Psoas muscle (tissue), 8 donors: ENCODE results near the gene ZNF302. TPM values are rescaled to one million over a fixed set of nuclear protein-coding genes. Genes with fewer than 3 reads are reported as not detected.

Experiments
- ATAC-seq, 4 donors: fragments of 200-7000 bp; cut with Tn5 transposase; one replicate each; pipeline ENCODE4 v1.9.1; 2020; ENCODE audit warnings: moderate library complexity in 3 of 4, mild to moderate bottlenecking in 2 of 4
- DNase-seq, 2 donors: peaks; one replicate each; pipeline ENCODE4 v3.0.0-alpha.2; 2020
- H3K27ac ChIP-seq: fragments of 200-600 bp; one replicate; pipeline ENCODE4 v1.8.0; 2022
- H3K27me3 ChIP-seq, 3 donors: fragments of 200-600 bp in 1 of 3; one replicate each; pipeline versions ENCODE4 v1.6.1 to v1.8.0; 2013 to 2022; ENCODE audit warnings: low read length in 2 of 3, mild to moderate bottlenecking in 2 of 3, moderate library complexity in 1 of 3; ENCODE audit not compliant: insufficient read depth in 3 of 3
- H3K36me3 ChIP-seq, 2 donors: fragments of 200-600 bp in 1 of 2; one replicate each; pipeline versions ENCODE4 v1.6.1 to v1.8.0; 2013 to 2022; ENCODE audit warnings: low read depth in 1 of 2, mild to moderate bottlenecking in 1 of 2, moderate library complexity in 1 of 2; ENCODE audit not compliant: insufficient read depth in 1 of 2
- H3K4me1 ChIP-seq: fragments of 200-600 bp; one replicate; pipeline ENCODE4 v1.8.0; 2022
- H3K4me3 ChIP-seq: fragments of 200-600 bp; one replicate; pipeline ENCODE4 v1.8.0; 2022; ENCODE audit warnings: mild to moderate bottlenecking
- H3K9me3 ChIP-seq: fragments of 200-600 bp; one replicate; pipeline ENCODE4 v1.8.0; 2022
- WGBS, 3 donors: extraction: QIAGEN DNeasy Blood & Tissue Kit; methylation state at CpG; one replicate each; pipeline versions ENCODE4 v1.1.6 to v1.1.7; 2013; 5-methylcytosine and 5-hydroxymethylcytosine counted together
- intact Hi-C, 2 donors: fragments of 100-400 bp; cut with DNase I; formaldehyde crosslinking; loops; one replicate each; pipeline versions ENCODE4 v1.11.0 to v1.14.2; 2022
- polyA plus RNA-seq, 3 donors: library from polyadenylated mRNA; stranded (reverse); fragments of 200-250 nt; gene quantifications; one replicate each; pipeline ENCODE4 v1.2.3, GENCODE V29; 2013
- total RNA-seq, 4 donors: library from RNA; stranded (reverse); fragmentation: NEBNext Ultra II Directional in 2 of 4; extraction: Animal tissue kit (Norgen Biotek cat#: 25700) in 2 of 4; gene quantifications; one replicate each; pipeline versions ENCODE4 v1.2.1 to v1.2.4, GENCODE V29; 2021 to 2023
- TF ChIP-seq, protein P1 (sequence below): fragments of 200-600 bp; IDR thresholded peaks from one replicate; pipeline ENCODE4 v1.8.0; 2022; ENCODE audit warnings: antibody characterized with exemption
- donor health status: healthy with polysubstance abuse.
- donor health status: DM: no; HTN: no; CAD: no; lungs with moderate emphysema.
- donor health status: Bipolar disorder and iron deficiency.
- donor health status: healthy.
- donor health status: DM: yes; HTN: yes; CAD: no.
- donor health status: DM: no; HTN: no; CAD: no.
- donor health status: DM: no; HTN: no; CAD: no.
- donor health status: DM: yes; HTN: yes; CAD: no.

The ZNF302 gene
- total and polyA plus RNA-seq, 7 donors: 20.4 to 86.3 (median 25.6) TPM

- Histone ChIP-seq H3K4me3 (no peak overlapping the region), H3K4me1 (peaks cover 10% of the 10 kb centered on the region), H3K27me3 (no peaks in the 10 kb centered on the region), H3K9me3 (no peaks in the 10 kb centered on the region), H3K27ac (no peak overlapping the region), H3K36me3 (no peaks in the 10 kb centered on the region)
- ATAC-seq (peak in 1 of 4 donors; percentile 7), DNase-seq (no peak)
- WGBS, 3 donors: 51 to 61% (median 59%) methylated on average over 6 to 7 of the region's 7 CpGs
- intact Hi-C loops: no loop called here
- TF ChIP-seq, protein P1, sequence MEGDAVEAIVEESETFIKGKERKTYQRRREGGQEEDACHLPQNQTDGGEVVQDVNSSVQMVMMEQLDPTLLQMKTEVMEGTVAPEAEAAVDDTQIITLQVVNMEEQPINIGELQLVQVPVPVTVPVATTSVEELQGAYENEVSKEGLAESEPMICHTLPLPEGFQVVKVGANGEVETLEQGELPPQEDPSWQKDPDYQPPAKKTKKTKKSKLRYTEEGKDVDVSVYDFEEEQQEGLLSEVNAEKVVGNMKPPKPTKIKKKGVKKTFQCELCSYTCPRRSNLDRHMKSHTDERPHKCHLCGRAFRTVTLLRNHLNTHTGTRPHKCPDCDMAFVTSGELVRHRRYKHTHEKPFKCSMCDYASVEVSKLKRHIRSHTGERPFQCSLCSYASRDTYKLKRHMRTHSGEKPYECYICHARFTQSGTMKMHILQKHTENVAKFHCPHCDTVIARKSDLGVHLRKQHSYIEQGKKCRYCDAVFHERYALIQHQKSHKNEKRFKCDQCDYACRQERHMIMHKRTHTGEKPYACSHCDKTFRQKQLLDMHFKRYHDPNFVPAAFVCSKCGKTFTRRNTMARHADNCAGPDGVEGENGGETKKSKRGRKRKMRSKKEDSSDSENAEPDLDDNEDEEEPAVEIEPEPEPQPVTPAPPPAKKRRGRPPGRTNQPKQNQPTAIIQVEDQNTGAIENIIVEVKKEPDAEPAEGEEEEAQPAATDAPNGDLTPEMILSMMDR: no peak
These were observed 8.2 kb upstream of the ZNF302 start for GRCh38 chr19:34669305-34669704.

GRCh38 chr19:34671972-34672371, 5.5 kb upstream of the ZNF302 start:
- intact Hi-C loops: loop anchor here in 1 of 2 donors (10.0 kb wide), 1 partner anchor 63 kb away; the partner anchor contains the start of gene ZNF181
- Histone ChIP-seq H3K27ac (no peak overlapping the region), H3K27me3 (no peaks in the 10 kb centered on the region), H3K9me3 (no peaks in the 10 kb centered on the region), H3K4me3 (no peak overlapping the region), H3K4me1 (peaks cover 28% of the 10 kb centered on the region), H3K36me3 (no peaks in the 10 kb centered on the region)
- ATAC-seq (no peak), DNase-seq (no peak)
- TF ChIP-seq, protein P1: no peak
- WGBS, 3 donors: 88 to 94% (median 93%) methylated on average over 3 of the region's 3 CpGs

GRCh38 chr19:34673590-34673989, 3.9 kb upstream of the ZNF302 start:
- TF ChIP-seq, protein P1: no peak
- H3K27me3 ChIP-seq: no peaks in the 10 kb centered on the region
- H3K4me3 ChIP-seq: peak overlapping the region; percentile 83
- H3K36me3 ChIP-seq: peaks cover 0 to under 1% of the 10 kb centered on the region in 2 donors
- H3K4me1 ChIP-seq: peaks cover 31% of the 10 kb centered on the region
- H3K27ac ChIP-seq: no peak overlapping the region
- intact Hi-C loops: loop anchor here in 1 of 2 donors (10.0 kb wide), 1 partner anchor 61 kb away; the partner anchor contains the start of gene ZNF181
- DNase-seq: no peak
- ATAC-seq: no peak
- 28 to 57% (median 29%) methylated on average over 3 of the region's 3 CpGs for WGBS, 3 donors
- no peaks in the 10 kb centered on the region for H3K9me3 ChIP-seq

- no peak overlapping the region for H3K27ac ChIP-seq
- H3K4me3 ChIP-seq: peak overlapping the region; percentile 83
- WGBS, 3 donors: 95 to 100% (median 95%) methylated on average over 3 of the region's 3 CpGs
- peaks cover 43% of the 10 kb centered on the region for H3K4me1 ChIP-seq
- intact Hi-C loops: loop anchor here (5.0 to 10.0 kb wide), 2 partner anchors 33 to 60 kb away; partner anchors contain the start of gene ZNF181 (in 1 of the 2)
- peaks cover 6 to 16% of the 10 kb centered on the region in 2 donors for H3K36me3 ChIP-seq
- H3K27me3 ChIP-seq: no peaks in the 10 kb centered on the region
- no peak for DNase-seq
- TF ChIP-seq, protein P1: no peak
- no peaks in the 10 kb centered on the region for H3K9me3 ChIP-seq
- no peak for ATAC-seq
These were observed 2.2 kb upstream of the ZNF302 start for GRCh38 chr19:34675250-34675649.

- peaks cover 6 to 22% of the 10 kb centered on the region in 2 donors for H3K36me3 ChIP-seq
- TF ChIP-seq, protein P1: no peak
- peak overlapping the region; percentile 83 for H3K4me3 ChIP-seq
- peak overlapping the region; percentile 98 for H3K27ac ChIP-seq
- 90% methylated on average over 9 of the region's 9 CpGs for WGBS, 3 donors
- DNase-seq (no peak), ATAC-seq (no peak)
- peaks cover 44% of the 10 kb centered on the region for H3K4me1 ChIP-seq
- no peaks in the 10 kb centered on the region for H3K9me3 ChIP-seq
- no peaks in the 10 kb centered on the region for H3K27me3 ChIP-seq
- intact Hi-C loops: loop anchor here (5.0 to 10.0 kb wide), 2 partner anchors 34 to 59 kb away; partner anchors contain the start of gene ZNF181 (in 1 of the 2)
These were observed 1.6 kb upstream of the ZNF302 start for GRCh38 chr19:34675919-34676318.
